T1000 (cell line): Measurements from ENCODE around the gene ICAM4.
"Not testable (repeated sequence)": the region's sequence is repeated elsewhere in the genome, so short reads cannot be mapped to it uniquely, and the experiment has no call there.

Experiments
- DNase-seq: peaks from one replicate; lab custom pipeline; 2025; ENCODE audit warnings: mixed read lengths; lab: John Stamatoyannopoulos, UW

The ICAM4 gene

GRCh38 chr19:10318807-10319682 lies 32.3 kb downstream of the ICAM4 start:
- no peak for DNase-seq

DNA sequence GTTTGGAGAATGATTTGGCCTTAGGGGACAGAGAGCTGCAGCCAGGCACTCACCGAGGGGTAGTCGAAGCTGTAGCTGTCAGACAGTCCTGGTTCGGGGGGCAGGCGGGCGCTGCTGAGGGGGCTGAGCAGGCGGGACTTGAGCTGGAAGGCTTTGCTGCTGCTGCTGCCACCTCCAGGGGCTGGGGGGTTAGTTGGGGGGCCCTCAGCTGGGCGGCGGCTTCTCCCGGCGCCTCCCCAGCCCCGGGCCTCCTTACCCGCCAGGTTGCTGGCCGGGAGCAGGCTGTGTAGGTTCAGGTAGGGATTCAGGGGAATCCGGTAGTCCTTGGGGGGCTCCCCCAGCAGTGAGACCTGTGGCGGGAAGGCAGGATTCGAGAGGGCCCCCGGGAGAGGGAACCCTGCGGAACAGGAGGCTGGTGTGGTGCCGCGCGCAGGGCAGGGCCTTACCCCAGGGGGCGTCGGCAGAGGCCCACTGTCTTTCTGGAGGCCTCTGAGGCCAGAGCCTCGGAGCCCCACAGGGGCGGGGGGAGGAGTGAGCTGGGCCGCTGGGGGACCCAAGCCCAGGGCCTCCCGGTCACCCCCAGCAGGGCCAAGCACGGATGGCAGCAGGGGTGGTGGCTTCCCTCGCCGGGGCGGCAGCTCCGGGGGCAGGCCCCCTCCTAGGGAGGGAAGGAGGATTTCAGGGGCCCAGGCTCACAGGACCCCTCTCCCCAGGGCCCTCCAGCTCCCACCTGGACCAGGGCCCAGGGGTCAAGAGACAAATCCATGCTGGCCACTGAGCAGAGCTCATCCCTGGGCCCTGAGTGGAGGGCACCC lies 34.1 kb downstream of the ICAM4 start:
- DNase-seq = no peak

- DNase-seq = no peak
Measured at GRCh38 chr19:10321417-10321797, 34.7 kb downstream of the ICAM4 start.

- DNase-seq = no peak
Measured at GRCh38 chr19:10321874-10322835, 35.4 kb downstream of the ICAM4 start.

- no peak for DNase-seq
Measured at GRCh38 chr19:10325732-10326131, 39.0 kb downstream of the ICAM4 start.

- no peak for DNase-seq
Measured at GRCh38 chr19:10327793-10328192, 41.0 kb downstream of the ICAM4 start.

GRCh38 chr19:10328558-10329429 lies 42.0 kb downstream of the ICAM4 start:
- no peak for DNase-seq

- no peak for DNase-seq
Measured at GRCh38 chr19:10329555-10329954, 42.8 kb downstream of the ICAM4 start.

- DNase-seq = no peak
Measured at GRCh38 chr19:10332158-10332964, 45.6 kb downstream of the ICAM4 start.

DNA sequence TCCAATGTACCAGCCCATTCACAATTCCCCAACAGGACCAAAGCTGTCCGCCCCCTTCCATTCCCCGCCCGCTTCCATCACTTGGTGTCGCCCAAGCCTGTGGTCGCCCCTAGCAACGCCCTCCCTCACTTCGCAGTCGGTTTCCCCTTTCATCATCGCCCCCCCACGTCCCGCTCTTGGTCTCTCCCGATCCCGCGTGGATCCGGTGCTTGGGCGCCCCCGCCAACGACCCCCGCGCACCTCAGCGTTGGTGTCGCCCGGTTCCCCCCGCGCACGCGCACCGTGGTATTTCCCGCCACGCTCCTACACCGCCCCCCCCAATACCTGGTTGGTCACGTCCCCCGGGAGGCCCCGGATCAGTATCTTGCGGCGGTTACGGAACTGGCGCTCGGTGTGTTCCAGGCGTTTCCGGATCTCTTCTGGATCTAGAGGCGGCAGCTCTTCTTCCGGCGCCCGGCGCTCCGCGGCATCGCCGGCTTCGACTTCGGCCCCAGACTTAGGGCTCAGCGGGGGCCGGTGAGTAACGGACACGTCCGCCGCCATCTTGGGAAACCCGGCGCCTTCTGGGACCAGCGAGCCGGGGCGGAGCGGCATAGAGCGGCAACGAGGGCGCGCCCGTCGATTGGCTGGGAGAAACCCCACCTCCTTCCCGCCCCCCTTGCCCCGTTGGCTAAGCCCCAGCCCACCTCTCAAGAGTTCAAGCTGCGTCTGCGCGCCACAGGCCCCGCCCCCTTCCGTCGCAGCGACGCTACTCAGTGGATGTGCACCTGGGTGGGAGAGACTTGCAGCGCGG lies 46.4 kb downstream of the ICAM4 start, which contains the start of gene RAVER1:
RAVER1 (minus strand) TSS at position 565 of the 793 bp plus-strand sequence; CDS start at position 543, 22 bp downstream.
- DNase-seq = peak; percentile 96

DNA sequence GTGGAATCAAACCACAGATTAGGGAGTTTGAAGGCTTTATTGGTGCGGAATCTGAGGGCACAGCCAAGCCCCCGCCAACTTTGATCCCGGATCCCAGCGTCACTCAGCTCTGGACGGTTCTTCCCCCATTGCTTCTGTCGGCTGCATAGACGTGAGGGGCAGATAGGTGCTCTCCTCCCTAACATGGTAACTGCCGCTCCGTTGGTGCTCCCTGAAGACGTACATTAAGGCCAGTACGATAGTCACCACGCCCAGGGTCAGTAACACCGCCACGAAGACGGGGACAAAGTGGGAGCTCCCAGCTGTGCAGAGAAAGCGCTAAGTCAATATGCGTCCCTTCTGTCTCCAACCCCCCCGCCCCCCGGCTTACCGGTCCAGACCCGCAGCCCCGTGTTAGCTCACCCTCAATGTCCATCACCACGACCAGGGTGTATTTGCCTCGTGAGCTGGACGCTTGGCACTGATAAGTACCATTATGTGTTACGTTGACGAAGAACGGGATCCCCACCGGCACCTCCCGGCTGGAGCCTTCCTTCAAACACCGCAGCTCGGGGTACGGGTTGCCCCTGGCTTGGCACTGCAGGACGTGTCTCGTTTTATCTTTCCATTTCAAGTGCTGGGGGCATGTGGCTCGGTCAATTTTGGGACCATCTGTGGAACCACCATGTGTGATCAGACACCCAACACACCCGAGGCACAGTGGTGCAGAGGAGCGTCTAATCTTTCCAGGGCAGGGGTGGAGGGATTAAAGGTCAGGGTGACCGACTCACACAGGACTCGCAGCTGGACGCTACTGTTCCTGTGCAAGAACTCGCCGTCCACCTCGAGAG lies 47.2 kb downstream of the ICAM4 start:
- DNase-seq = no peak

GRCh38 chr19:10334588-10335351 lies 48.0 kb downstream of the ICAM4 start:
- DNase-seq = peak; percentile 89

DNA sequence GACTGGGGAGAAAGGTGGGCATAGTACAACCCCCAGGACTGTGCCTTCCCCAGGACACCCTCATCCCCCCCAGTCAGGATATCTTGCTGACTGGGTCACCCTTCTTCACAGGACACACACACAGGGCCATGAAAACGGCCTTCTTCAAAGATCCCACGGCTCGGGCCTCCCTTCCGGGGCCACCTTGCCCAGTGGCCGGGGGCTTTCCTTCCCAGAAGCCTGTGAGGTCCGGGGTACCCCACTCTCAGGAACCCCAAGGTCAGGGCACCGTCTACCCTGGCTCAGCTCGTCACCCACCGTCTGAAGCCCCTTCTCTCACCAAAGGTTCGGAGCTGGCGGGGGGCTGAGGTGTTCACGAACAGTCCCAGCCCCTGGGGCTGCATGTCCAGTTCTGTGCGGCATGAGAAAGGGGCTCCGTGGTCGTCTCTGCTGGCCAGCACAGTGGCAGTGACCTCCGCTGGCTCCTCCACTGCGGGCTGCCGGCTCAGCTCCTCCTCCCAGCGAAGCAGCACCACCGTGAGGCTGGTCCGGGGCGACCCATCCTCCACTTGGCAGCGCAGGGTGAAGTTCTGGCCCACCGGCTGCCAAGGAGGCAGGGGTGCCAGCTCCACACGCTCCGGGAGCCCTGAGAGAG lies 48.7 kb downstream of the ICAM4 start:
- no peak for DNase-seq

GRCh38 chr19:10336725-10337124 lies 50.0 kb downstream of the ICAM4 start:
- DNase-seq = not testable (repeated sequence)
